ENCODE results near the gene CLK2. TPM values are rescaled to one million over a fixed set of nuclear protein-coding genes. Genes with fewer than 3 reads are reported as not detected.
A peak's percentile ranks its signal among the peaks of the same experiment; 100 is the strongest.

Gene CLK2
- total and polyA plus RNA-seq, 9 of the 15 experiments (the other 6 are each of a cell fraction or from before 2014, with no cell fraction given): 13.5 to 81.4 (median 39.6) TPM

GRCh38 chr1:155255243-155256007, 17.9 kb downstream of the CLK2 start, which contains the start of gene ENTREP3 (continued):
- TF ChIP-seq CHD4 (IDR thresholded peaks at IDR 0.05; ENCODE audit: insufficient read depth, insufficient replicate concordance, low read depth, low read length, poor library complexity, severe bottlenecking): no peak
- TF ChIP-seq ETV1 (tag; conservative IDR thresholded peaks at IDR 0.05; ENCODE audit: low read depth): no peak
- peak; percentile 22 for TF ChIP-seq NEUROD1 (IDR thresholded peaks at IDR 0.05; ENCODE audit: borderline replicate concordance, low read depth, low read length, partially characterized antibody)
- TF ChIP-seq ZNF449 (CRISPR knock-in tag; IDR thresholded peaks at IDR 0.05): no peak
- no peak for TF ChIP-seq BRCA1 (IDR thresholded peaks at IDR 0.05)
- no peak for TF ChIP-seq BRCA1 (CRISPR knock-in tag; IDR thresholded peaks at IDR 0.05)
- no peak for TF ChIP-seq MTF1 (CRISPR knock-in tag; IDR thresholded peaks at IDR 0.05; ENCODE audit: borderline replicate concordance)
- TF ChIP-seq SMC3 (conservative IDR thresholded peaks at IDR 0.05; ENCODE audit: insufficient read depth, low read depth, low read length): no peak
- TF ChIP-seq ZNF79 (CRISPR knock-in tag; IDR thresholded peaks at IDR 0.05; ENCODE audit: low read depth): no peak
- TF ChIP-seq THRB (CRISPR knock-in tag; conservative IDR thresholded peaks at IDR 0.05): no peak
- no peak for TF ChIP-seq TSC22D4 (tag; IDR thresholded peaks at IDR 0.05)
- TF ChIP-seq DACH1 (IDR thresholded peaks at IDR 0.05; ENCODE audit: partially characterized antibody): no peak
- no peak for TF ChIP-seq ZNF133 (CRISPR knock-in tag; IDR thresholded peaks at IDR 0.05)
- no peak for TF ChIP-seq XRCC4 (IDR thresholded peaks at IDR 0.05; ENCODE audit: extremely low read depth, insufficient read depth, insufficient read length)
- no peak for TF ChIP-seq ZMIZ1 (IDR thresholded peaks at IDR 0.05; ENCODE audit: low read depth in 2 of 2, low read length in 2 of 2)
- no peak for TF ChIP-seq HDAC2 (IDR thresholded peaks at IDR 0.05)
- TF ChIP-seq NCOA4 (IDR thresholded peaks at IDR 0.05; ENCODE audit: partially characterized antibody): no peak
- peak; percentile 98 for TF ChIP-seq ZNF444 (CRISPR knock-in tag; IDR thresholded peaks at IDR 0.05)
